ENCODE data around the gene SLC22A31.

DNA sequence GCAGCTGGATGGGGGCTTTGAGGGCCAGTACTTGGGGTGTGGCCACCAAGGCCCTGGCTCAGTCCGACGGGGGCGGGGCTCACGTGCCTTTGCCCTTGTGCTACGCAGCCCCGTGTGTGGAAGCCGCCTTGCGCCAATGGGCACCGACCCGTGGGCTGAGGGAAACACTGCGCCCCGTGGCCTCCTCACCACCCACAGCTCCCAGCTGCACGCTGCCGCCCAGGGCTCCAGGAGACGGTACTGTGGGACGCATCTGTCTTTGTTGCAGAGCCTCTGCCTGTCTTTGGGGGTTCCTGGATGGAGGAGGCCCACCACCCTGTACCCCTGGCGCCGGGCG is 21.2 kb downstream of the SLC22A31 start:
- TF ChIP-seq, protein P1, sequence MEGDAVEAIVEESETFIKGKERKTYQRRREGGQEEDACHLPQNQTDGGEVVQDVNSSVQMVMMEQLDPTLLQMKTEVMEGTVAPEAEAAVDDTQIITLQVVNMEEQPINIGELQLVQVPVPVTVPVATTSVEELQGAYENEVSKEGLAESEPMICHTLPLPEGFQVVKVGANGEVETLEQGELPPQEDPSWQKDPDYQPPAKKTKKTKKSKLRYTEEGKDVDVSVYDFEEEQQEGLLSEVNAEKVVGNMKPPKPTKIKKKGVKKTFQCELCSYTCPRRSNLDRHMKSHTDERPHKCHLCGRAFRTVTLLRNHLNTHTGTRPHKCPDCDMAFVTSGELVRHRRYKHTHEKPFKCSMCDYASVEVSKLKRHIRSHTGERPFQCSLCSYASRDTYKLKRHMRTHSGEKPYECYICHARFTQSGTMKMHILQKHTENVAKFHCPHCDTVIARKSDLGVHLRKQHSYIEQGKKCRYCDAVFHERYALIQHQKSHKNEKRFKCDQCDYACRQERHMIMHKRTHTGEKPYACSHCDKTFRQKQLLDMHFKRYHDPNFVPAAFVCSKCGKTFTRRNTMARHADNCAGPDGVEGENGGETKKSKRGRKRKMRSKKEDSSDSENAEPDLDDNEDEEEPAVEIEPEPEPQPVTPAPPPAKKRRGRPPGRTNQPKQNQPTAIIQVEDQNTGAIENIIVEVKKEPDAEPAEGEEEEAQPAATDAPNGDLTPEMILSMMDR (IDR thresholded peaks at IDR 0.05 in 8 of 11, conservative IDR thresholded peaks at IDR 0.05 in 3 of 11) = no peak
- no peak for TF ChIP-seq POLR2A (IDR thresholded peaks at IDR 0.05)

All from spleen (tissue), 7 donors.